GM21367 (cell line): ENCODE data around the gene CASQ2.

Experiments used
- ATAC-seq: cut with Tn5 transposase; IDR thresholded peaks from one replicate; pipeline ENCODE4 v1.9.1; 2021; ENCODE audit not compliant: unreplicated experiment

CASQ2 gene

GRCh38 chr1:115666702-115667101 lies 101.8 kb downstream of the CASQ2 start:
- ATAC-seq, result no peak

DNA sequence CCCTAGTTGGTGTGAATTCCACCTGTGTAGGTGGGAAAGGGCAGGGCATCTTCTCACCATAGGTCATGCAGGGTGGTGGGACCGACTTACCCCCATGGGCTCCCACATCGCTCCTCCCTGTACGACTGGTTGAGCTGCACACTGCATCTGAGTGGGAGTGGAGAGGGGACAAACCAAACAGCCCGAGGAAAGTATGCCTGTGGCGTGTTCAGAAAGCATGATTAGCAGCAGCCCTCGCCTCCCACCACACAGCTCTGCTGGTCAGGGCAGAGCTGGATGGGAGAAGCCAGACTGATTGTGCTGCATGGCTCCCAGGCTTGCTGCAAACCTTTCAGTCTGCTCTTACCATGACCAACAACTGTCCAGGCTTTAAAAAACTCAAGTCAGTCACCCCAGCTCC lies 102.3 kb downstream of the CASQ2 start:
- no peak for ATAC-seq

GRCh38 chr1:115665319-115666096 lies 103.0 kb downstream of the CASQ2 start:
- no peak for ATAC-seq

DNA sequence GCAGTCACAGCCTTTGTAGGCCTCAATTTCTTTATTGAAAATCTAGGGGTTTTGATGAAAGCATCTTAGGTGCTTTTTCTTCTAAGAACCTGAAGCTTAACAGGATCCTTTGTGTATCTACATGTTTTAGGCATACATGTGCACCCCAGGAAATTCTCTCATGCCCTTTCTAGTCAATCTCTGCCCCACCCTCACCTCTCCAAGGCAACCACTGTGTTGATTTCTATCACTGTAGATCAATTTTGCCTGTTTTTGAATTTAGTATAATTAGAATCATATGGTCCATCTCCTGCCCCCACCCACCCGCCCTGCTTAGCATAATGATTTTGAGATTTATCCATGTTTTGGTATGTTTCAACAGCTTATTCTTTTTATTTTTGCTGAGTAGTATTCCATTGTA lies 107.4 kb downstream of the CASQ2 start:
- no peak for ATAC-seq

GRCh38 chr1:115660151-115660550 lies 108.4 kb downstream of the CASQ2 start:
- no peak for ATAC-seq

GRCh38 chr1:115658646-115659045 lies 109.9 kb downstream of the CASQ2 start:
- ATAC-seq, result no peak

- ATAC-seq, result no peak
Observed at GRCh38 chr1:115656461-115657077, 111.9 kb downstream of the CASQ2 start.

- no peak for ATAC-seq
Observed at GRCh38 chr1:115655916-115656315, 112.6 kb downstream of the CASQ2 start.

DNA sequence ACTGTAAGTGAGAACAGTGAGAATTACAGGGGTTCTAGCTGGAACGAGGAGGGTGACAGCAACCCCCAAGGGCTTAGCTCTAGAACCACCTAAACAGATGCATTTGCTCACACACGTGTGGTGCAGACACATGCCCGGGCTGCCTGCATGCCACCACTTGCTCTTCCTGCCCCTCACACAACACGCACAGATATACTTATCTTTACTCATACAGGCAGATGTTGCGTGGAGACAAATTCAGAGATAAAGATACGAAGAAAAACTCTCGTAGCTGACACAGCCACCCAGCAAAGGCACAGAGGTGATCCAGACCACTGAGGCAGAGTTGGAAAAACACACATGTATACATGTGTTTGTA lies 113.2 kb downstream of the CASQ2 start:
- no peak for ATAC-seq

- no peak for ATAC-seq
Observed at GRCh38 chr1:115654663-115655305, 113.7 kb downstream of the CASQ2 start.

- ATAC-seq, result no peak
Observed at GRCh38 chr1:115654125-115654524, 114.4 kb downstream of the CASQ2 start.

GRCh38 chr1:115652236-115652788 lies 116.2 kb downstream of the CASQ2 start:
- ATAC-seq, result no peak

- ATAC-seq, result no peak
Observed at GRCh38 chr1:115651391-115651790, 117.1 kb downstream of the CASQ2 start.

- ATAC-seq, result no peak
Observed at GRCh38 chr1:115650961-115651360, 117.6 kb downstream of the CASQ2 start.
